ENCODE data around the gene ARPC1B. TPM values are rescaled to one million over a fixed set of nuclear protein-coding genes. Genes with fewer than 3 reads are reported as not detected.

Gene ARPC1B
- total RNA-seq, 2 donors from 2014 or later: 185 to 220 TPM

DNA sequence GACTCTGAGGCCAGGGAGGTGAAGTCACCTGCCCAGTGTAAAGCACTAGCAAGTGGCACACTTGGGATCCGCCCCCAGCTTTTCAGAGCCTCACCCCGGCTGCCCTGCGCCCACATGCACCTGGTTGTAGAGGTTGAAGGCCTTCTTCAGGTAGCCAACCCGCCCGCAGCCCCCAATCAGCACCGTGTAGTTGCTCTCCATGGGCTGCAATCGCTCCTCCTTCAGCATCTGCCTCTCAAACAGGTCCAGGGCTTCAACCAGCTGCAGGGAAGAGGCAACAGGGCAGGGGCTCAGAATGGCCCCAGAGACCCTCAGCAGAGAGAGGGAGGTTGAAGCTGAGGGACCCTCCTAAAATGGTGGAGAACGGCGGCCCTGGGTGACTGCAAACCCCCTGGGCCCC, 58.6 kb downstream of the ARPC1B start:
- H3K27me3 Mint-ChIP-seq: no peaks in the 10 kb centered on the region
- H3K36me3 Mint-ChIP-seq (ENCODE audit: low read depth): peaks cover 2% of the 10 kb centered on the region
- DNase-seq (no peak), ATAC-seq (no peak)
- H3K4me3 Mint-ChIP-seq: no peak overlapping the region
- no peaks in the 10 kb centered on the region for H3K9me3 ChIP-seq (ENCODE audit: control insufficient read depth, low read length, poor library complexity, severe bottlenecking)
- H3K4me1 Mint-ChIP-seq: peaks cover 5% of the 10 kb centered on the region
- no peak overlapping the region for H3K27ac Mint-ChIP-seq

DNA sequence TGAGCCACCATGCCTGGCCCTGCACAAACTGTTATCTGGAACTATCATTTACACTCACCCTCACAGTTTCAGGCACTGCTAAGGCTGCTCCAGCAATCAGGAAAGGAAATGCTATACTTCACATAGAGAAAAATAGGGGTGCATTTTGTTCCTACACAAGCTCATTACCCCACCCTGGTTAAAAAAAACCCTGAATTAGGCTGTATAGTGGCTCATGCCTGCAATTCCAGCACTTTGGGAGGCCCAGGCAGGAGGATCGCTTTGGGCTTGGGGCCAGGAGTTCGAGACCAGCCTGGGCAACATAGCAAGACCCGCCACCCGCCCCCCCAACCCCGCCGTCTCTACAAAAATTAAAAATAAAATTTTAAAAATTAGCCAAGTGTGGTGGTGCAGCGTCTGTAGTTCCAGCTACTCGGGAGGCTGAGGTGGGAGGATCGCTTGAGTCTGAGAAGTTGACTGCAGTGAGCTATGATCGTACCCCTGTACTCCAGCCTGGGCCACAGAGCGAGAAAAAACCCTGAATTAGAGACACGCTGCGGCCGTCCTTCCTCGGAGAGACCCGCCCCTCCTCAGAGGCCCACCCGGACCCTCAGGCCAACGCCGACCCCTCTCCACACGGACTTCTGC, 63.5 kb downstream of the ARPC1B start:
- no peak for DNase-seq
- H3K4me3 Mint-ChIP-seq: peak overlapping the region; percentile 98
- H3K27me3 Mint-ChIP-seq: no peaks in the 10 kb centered on the region
- peak; percentile 32 for ATAC-seq
- H3K9me3 ChIP-seq (ENCODE audit: control insufficient read depth, low read length, poor library complexity, severe bottlenecking): no peaks in the 10 kb centered on the region
- H3K4me1 Mint-ChIP-seq: peaks cover 28% of the 10 kb centered on the region
- H3K36me3 Mint-ChIP-seq (ENCODE audit: low read depth): peaks cover 4% of the 10 kb centered on the region
- H3K27ac Mint-ChIP-seq: peak overlapping the region; percentile 95

DNA sequence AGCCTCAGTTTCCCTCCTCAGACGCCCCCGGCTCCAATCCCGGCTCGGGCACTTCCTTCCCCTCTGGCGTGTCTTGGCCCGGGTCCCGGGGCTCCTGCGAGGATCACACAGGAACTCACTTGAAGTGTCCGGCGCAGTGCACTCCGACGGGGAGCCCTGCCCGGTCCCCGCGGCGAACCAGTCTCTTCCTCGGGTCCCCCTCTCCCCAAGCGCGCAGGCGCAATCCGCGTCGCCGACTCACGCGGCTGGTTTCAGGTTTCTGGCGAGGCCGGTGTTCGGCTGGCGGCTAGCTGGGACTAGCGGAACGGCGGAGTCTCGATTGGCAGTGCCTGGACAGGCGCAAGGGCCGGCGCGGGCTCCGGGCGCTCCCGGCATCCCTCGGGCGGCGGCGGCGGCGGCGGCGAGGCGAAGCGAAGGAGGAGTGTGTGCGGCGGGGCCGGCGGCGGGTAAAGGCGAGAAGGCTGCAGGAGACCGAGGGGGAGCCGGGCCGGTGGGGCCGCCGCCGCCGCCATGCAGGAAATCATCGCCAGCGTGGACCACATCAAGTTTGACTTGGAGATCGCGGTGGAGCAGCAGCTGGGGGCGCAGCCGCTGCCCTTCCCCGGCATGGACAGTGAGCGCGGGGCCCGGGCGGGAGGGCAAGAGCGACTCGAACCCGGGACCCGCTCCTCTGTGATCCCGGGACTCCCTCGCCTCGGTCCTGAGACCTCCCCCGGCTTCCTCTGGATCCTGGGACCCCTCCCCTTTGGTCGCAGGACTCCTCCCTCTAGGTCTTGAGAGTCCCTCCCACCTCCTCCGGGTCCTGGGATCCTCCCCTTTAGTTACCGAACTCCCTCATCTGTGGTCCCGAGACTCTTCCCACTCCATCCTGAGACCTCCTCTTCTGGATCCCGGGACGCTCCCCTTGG, 64.3 kb downstream of the ARPC1B start, which contains the start of the genes CPSF4 and PTCD1:
Gene CPSF4 (plus strand): TSS at position 371 of the 908 bp plus-strand sequence. CDS start 140 bp downstream, at position 511.
Gene PTCD1 (minus strand): TSS at position 226 of the 908 bp plus-strand sequence. CDS start 3,556 bp downstream, outside the sequence.
- H3K9me3 ChIP-seq (ENCODE audit: control insufficient read depth, low read length, poor library complexity, severe bottlenecking): no peaks in the 10 kb centered on the region
- Mint-ChIP-seq H3K27me3 (no peaks in the 10 kb centered on the region), H3K4me3 (peak within 1 kb of the TSS; percentile 98), H3K36me3 (ENCODE audit: low read depth) (peaks cover 5% of the 10 kb centered on the region), H3K27ac (peak within 1 kb of the TSS; percentile 95), H3K4me1 (peaks cover 30% of the 10 kb centered on the region)
- ATAC-seq (peak; percentile 90), DNase-seq (peak; percentile 71 to 80 (median 73))

DNA sequence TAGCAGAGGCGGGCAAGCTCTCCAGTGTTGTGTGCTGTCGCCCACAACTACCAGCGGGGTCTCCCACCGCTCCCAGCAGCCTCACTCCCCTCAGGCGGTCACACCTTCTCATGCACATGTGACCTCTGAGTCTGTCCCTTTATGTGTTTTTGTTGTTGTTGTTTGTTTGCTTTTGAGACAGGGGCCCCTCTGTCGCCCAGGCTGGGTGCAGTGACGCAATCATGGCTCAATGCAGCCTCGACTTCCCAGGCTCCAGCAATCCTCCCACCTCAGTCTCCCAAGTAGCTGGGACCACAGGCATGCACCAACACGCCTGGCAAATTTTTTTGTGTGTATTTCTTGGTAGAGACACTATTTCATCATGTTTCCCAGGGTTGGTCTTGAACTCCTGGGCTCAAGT, 65.7 kb downstream of the ARPC1B start:
- Mint-ChIP-seq H3K27ac (peak overlapping the region; percentile 95), H3K27me3 (no peaks in the 10 kb centered on the region), H3K36me3 (ENCODE audit: low read depth) (peaks cover 5% of the 10 kb centered on the region), H3K4me3 (peak overlapping the region; percentile 98), H3K4me1 (peaks cover 30% of the 10 kb centered on the region)
- no peaks in the 10 kb centered on the region for H3K9me3 ChIP-seq (ENCODE audit: control insufficient read depth, low read length, poor library complexity, severe bottlenecking)
- no peak for ATAC-seq
- no peak for DNase-seq

Other genes with a start within 250 kb of the ARPC1B start
- gene SMURF1, start 230.6 kb upstream of the ARPC1B start, total RNA-seq: 10 to 100 TPM; 30.8 to 39.8 TPM
- gene KPNA7, start 166.6 kb upstream of the ARPC1B start, total RNA-seq: not detected
- gene MYH16, start 101.9 kb upstream of the ARPC1B start, total RNA-seq: not detected
- gene ARPC1A, start 48.8 kb upstream of the ARPC1B start, total RNA-seq: 10 to 100 TPM; 29.2 to 37.7 TPM
- 10 to 100 TPM; 38.5 to 42.7 TPM for gene PDAP1, start 33.9 kb downstream of the ARPC1B start, total RNA-seq
- 100 to 1,000 TPM; 170 to 175 TPM for gene BUD31, start 34.2 kb downstream of the ARPC1B start, total RNA-seq
- gene PTCD1, start 64.1 kb downstream of the ARPC1B start, total RNA-seq: 1 to 10 TPM; 3.6 to 3.8 TPM
- gene CPSF4, start 64.2 kb downstream of the ARPC1B start, total RNA-seq: 10 to 100 TPM; 35.0 to 42.9 TPM
- gene ATP5MF, start 91.4 kb downstream of the ARPC1B start, total RNA-seq: 100 to 1,000 TPM in 1 of 2 donors, 10 to 100 TPM in 1; 83.3 to 103 TPM
- gene ZNF789, start 98.2 kb downstream of the ARPC1B start, total RNA-seq: 10 to 100 TPM; 12.5 to 18.1 TPM
- gene ZNF394, start 125.6 kb downstream of the ARPC1B start, total RNA-seq: 100 to 1,000 TPM; 189 to 198 TPM
- 1 to 10 TPM; 4.4 to 4.6 TPM for gene ZKSCAN5, start 129.9 kb downstream of the ARPC1B start, total RNA-seq
- 1 to 10 TPM; 2.3 to 2.5 TPM for gene FAM200A, start 177.4 kb downstream of the ARPC1B start, total RNA-seq
- 100 to 1,000 TPM; 134 to 135 TPM for gene ZNF655, start 183.9 kb downstream of the ARPC1B start, total RNA-seq
- 1 to 10 TPM in 1 of 2 donors, under 1 TPM in 1; 0.96 to 1.4 TPM for gene TMEM225B, start 223.5 kb downstream of the ARPC1B start, total RNA-seq
- 10 to 100 TPM; 29.8 to 34.4 TPM for gene ZSCAN25, start 242.2 kb downstream of the ARPC1B start, total RNA-seq